ENCODE results near the gene SLC25A39.
"Not testable (repeated sequence)": the region's sequence is repeated elsewhere in the genome, so short reads cannot be mapped to it uniquely, and the experiment has no call there.

DNA sequence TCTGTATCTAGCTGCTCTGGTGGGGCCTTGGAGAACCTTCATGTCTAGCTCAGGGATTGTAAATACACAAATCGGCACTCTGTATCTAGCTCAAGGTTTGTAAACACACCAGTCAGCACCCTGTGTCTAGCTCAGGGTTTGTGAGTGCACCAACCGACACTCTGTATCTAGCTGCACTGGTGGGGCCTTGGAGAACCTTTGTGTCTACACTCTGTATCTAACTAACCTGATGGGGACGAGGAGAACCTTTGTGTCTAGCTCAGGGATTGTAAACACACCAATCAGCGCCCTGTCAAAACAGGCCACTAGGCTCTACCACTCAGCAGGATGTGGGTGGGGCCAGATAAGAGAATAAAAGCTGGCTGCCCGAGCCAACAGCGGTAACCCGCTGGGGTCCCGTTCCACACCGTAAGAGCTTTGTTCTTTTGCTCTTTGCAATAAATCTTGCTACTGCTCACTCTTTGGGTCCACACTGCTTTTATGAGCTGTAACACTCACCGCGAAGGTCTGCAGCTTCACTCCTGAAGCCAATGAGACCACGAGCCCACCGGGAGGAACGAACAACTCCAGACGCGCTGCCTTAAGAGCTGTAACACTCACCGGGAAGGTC, 44.9 kb upstream of the SLC25A39 start:
- not testable (repeated sequence) for TF ChIP-seq EZH2 (IDR thresholded peaks at IDR 0.05; ENCODE audit: borderline replicate concordance); EZH2phosphoT487 (IDR thresholded peaks at IDR 0.05; ENCODE audit: low read depth, severe bottlenecking, unreplicated experiment)
- TF ChIP-seq, protein P1, sequence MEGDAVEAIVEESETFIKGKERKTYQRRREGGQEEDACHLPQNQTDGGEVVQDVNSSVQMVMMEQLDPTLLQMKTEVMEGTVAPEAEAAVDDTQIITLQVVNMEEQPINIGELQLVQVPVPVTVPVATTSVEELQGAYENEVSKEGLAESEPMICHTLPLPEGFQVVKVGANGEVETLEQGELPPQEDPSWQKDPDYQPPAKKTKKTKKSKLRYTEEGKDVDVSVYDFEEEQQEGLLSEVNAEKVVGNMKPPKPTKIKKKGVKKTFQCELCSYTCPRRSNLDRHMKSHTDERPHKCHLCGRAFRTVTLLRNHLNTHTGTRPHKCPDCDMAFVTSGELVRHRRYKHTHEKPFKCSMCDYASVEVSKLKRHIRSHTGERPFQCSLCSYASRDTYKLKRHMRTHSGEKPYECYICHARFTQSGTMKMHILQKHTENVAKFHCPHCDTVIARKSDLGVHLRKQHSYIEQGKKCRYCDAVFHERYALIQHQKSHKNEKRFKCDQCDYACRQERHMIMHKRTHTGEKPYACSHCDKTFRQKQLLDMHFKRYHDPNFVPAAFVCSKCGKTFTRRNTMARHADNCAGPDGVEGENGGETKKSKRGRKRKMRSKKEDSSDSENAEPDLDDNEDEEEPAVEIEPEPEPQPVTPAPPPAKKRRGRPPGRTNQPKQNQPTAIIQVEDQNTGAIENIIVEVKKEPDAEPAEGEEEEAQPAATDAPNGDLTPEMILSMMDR (IDR thresholded peaks at IDR 0.05; ENCODE audit: poor library complexity) = not testable (repeated sequence)
